ENCODE measurements around the gene OGFOD1. TPM values are rescaled to one million over a fixed set of nuclear protein-coding genes. Genes with fewer than 3 reads are reported as not detected.

Gene OGFOD1
- total and polyA plus RNA-seq, 9 of the 15 experiments (the other 6 are each of a cell fraction or from before 2014, with no cell fraction given) = 60.4 to 134 (median 85.8) TPM

GRCh38 chr16:56460101-56460500 is 8.7 kb downstream of the OGFOD1 start:
- H3K4me3 ChIP-seq = no peak overlapping the region
- 75% methylated on average over 2 of the region's 2 CpGs for WGBS (ENCODE audit: insufficient coverage, low coverage, missing lambda C conversion rate)
- in situ Hi-C loops (cut with MboI) (no loop called here), intact Hi-C loops (cut with micrococcal nuclease) (no loop called here)
- peaks cover 84% of the 10 kb centered on the region for H3K36me3 ChIP-seq (ENCODE audit: control insufficient read depth, insufficient read depth, low read length)
- no peaks in the 10 kb centered on the region for H4K20me1 ChIP-seq (replicated peaks; ENCODE audit: control insufficient read depth, insufficient read depth, low read length)
- FAIRE-seq (peak; percentile 60), ATAC-seq (no peak), DNase-seq (ENCODE audit: extremely low read depth in 1 of 4, low spot score in 3 of 4) (no peak)
- H2AFZ ChIP-seq (ENCODE audit: low read depth, low read length) = no peak overlapping the region
- no peak overlapping the region for H3K27ac ChIP-seq (ENCODE audit: extremely low read depth, low read depth, low read length)
- no peaks in the 10 kb centered on the region for H3K9me1 ChIP-seq (ENCODE audit: control insufficient read depth, insufficient read depth, low read length)
- CTCF ChIA-PET (ENCODE audit: low intra/inter-chr PET ratio) = no interaction called here
- H3K27me3 ChIP-seq (ENCODE audit: control insufficient read depth in 2 of 2, insufficient read depth in 2 of 2, low read length in 2 of 2) = no peaks in the 10 kb centered on the region
- peaks cover 4 to 22% of the 10 kb centered on the region in 2 experiments; a peak in 4 of 5 replicates for H3K4me1 ChIP-seq (replicated peaks in 1 of 2; ENCODE audit: control insufficient read depth in 2 of 2, insufficient read depth in 2 of 2, low read length in 2 of 2)
- BruUV-seq (replicated peaks) = no TSS peak
- no peaks in the 10 kb centered on the region for H3K9me3 ChIP-seq (replicated peaks; ENCODE audit: control insufficient read depth, insufficient read depth, low read depth, low read length)
- H3K4me2 ChIP-seq (ENCODE audit: insufficient read depth, low read length) = no peak overlapping the region
- POLR2A ChIA-PET = interaction anchor here (1.0 to 2.8 kb wide), 4 partner anchors 9 to 19 kb away, joined by 3 to 17 read pairs (median 4); partner anchors contain the start of genes NUDT21 and OGFOD1
- H3K79me2 ChIP-seq (ENCODE audit: control insufficient read depth, insufficient read depth, low read length) = 0 out of 3 replicates have a peak, but pooled peaks cover 13% of the 10 kb centered on the region
- H3K9ac ChIP-seq (ENCODE audit: insufficient read depth in 1 of 2, low read depth in 2 of 2, low read length in 2 of 2) = no peak overlapping the region
- TF ChIP-seq, protein P1, sequence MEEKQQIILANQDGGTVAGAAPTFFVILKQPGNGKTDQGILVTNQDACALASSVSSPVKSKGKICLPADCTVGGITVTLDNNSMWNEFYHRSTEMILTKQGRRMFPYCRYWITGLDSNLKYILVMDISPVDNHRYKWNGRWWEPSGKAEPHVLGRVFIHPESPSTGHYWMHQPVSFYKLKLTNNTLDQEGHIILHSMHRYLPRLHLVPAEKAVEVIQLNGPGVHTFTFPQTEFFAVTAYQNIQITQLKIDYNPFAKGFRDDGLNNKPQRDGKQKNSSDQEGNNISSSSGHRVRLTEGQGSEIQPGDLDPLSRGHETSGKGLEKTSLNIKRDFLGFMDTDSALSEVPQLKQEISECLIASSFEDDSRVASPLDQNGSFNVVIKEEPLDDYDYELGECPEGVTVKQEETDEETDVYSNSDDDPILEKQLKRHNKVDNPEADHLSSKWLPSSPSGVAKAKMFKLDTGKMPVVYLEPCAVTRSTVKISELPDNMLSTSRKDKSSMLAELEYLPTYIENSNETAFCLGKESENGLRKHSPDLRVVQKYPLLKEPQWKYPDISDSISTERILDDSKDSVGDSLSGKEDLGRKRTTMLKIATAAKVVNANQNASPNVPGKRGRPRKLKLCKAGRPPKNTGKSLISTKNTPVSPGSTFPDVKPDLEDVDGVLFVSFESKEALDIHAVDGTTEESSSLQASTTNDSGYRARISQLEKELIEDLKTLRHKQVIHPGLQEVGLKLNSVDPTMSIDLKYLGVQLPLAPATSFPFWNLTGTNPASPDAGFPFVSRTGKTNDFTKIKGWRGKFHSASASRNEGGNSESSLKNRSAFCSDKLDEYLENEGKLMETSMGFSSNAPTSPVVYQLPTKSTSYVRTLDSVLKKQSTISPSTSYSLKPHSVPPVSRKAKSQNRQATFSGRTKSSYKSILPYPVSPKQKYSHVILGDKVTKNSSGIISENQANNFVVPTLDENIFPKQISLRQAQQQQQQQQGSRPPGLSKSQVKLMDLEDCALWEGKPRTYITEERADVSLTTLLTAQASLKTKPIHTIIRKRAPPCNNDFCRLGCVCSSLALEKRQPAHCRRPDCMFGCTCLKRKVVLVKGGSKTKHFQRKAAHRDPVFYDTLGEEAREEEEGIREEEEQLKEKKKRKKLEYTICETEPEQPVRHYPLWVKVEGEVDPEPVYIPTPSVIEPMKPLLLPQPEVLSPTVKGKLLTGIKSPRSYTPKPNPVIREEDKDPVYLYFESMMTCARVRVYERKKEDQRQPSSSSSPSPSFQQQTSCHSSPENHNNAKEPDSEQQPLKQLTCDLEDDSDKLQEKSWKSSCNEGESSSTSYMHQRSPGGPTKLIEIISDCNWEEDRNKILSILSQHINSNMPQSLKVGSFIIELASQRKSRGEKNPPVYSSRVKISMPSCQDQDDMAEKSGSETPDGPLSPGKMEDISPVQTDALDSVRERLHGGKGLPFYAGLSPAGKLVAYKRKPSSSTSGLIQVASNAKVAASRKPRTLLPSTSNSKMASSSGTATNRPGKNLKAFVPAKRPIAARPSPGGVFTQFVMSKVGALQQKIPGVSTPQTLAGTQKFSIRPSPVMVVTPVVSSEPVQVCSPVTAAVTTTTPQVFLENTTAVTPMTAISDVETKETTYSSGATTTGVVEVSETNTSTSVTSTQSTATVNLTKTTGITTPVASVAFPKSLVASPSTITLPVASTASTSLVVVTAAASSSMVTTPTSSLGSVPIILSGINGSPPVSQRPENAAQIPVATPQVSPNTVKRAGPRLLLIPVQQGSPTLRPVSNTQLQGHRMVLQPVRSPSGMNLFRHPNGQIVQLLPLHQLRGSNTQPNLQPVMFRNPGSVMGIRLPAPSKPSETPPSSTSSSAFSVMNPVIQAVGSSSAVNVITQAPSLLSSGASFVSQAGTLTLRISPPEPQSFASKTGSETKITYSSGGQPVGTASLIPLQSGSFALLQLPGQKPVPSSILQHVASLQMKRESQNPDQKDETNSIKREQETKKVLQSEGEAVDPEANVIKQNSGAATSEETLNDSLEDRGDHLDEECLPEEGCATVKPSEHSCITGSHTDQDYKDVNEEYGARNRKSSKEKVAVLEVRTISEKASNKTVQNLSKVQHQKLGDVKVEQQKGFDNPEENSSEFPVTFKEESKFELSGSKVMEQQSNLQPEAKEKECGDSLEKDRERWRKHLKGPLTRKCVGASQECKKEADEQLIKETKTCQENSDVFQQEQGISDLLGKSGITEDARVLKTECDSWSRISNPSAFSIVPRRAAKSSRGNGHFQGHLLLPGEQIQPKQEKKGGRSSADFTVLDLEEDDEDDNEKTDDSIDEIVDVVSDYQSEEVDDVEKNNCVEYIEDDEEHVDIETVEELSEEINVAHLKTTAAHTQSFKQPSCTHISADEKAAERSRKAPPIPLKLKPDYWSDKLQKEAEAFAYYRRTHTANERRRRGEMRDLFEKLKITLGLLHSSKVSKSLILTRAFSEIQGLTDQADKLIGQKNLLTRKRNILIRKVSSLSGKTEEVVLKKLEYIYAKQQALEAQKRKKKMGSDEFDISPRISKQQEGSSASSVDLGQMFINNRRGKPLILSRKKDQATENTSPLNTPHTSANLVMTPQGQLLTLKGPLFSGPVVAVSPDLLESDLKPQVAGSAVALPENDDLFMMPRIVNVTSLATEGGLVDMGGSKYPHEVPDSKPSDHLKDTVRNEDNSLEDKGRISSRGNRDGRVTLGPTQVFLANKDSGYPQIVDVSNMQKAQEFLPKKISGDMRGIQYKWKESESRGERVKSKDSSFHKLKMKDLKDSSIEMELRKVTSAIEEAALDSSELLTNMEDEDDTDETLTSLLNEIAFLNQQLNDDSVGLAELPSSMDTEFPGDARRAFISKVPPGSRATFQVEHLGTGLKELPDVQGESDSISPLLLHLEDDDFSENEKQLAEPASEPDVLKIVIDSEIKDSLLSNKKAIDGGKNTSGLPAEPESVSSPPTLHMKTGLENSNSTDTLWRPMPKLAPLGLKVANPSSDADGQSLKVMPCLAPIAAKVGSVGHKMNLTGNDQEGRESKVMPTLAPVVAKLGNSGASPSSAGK (IDR thresholded peaks at IDR 0.05) = no peak
- TF ChIP-seq MEF2D (tag; conservative IDR thresholded peaks at IDR 0.05; ENCODE audit: low read depth) = no peak
- no peak for TF ChIP-seq ZNF696 (CRISPR knock-in tag; conservative IDR thresholded peaks at IDR 0.05)
